Natural killer cell (primary cell): ENCODE data around the gene DLST. TPM values are rescaled to one million over a fixed set of nuclear protein-coding genes. Genes with fewer than 3 reads are reported as not detected.
A peak's percentile ranks its signal among the peaks of the same experiment; 100 is the strongest.

Experiments
- ATAC-seq, 3 donors: fragments of 150-1000 bp in 2 of 3; fragments of 200-7000 bp in 1 of 3; cut with Tn5 transposase; 1 replicate in 1 of 3; 2 replicates in 2 of 3; pipeline ENCODE4 v1.10.0; 2021; ENCODE audit warnings: mild to moderate bottlenecking in 2 of 3, moderate library complexity in 2 of 3
- DNase-seq, 2 donors: peaks; one replicate each; pipeline versions ENCODE4 v3.0.0 to v3.0.0-alpha.2; 2013 to 2021; ENCODE audit warnings: mixed read lengths in 1 of 2
- H3K27ac ChIP-seq: one replicate; pipeline ENCODE4 v1.5.1; 2013; ENCODE audit warnings: mild to moderate bottlenecking, low read length
- H3K27me3 ChIP-seq: one replicate; pipeline ENCODE4 v1.6.1; 2013; ENCODE audit warnings: low read length; ENCODE audit not compliant: control insufficient read depth, insufficient read depth
- H3K36me3 ChIP-seq: one replicate; pipeline ENCODE4 v1.6.1; 2013; ENCODE audit warnings: low read length; ENCODE audit not compliant: control insufficient read depth, insufficient read depth
- H3K4me1 ChIP-seq: one replicate; pipeline ENCODE4 v1.6.1; 2013; ENCODE audit warnings: low read length; ENCODE audit not compliant: control insufficient read depth, insufficient read depth
- H3K4me3 ChIP-seq: one replicate; pipeline ENCODE4 v1.5.1; 2013; ENCODE audit warnings: low read length
- H3K9me3 ChIP-seq: one replicate; pipeline ENCODE4 v1.6.1; 2013; ENCODE audit warnings: low read length; ENCODE audit not compliant: control insufficient read depth, insufficient read depth
- H3K27ac Mint-ChIP-seq, 2 donors: one replicate each; pipeline ENCODE4 v1.8.0; 2022; ENCODE audit warnings: mild to moderate bottlenecking in 2 of 2, mixed read lengths in 2 of 2, moderate library complexity in 1 of 2
- H3K27me3 Mint-ChIP-seq, 2 donors: one replicate each; pipeline ENCODE4 v1.8.0; 2022; ENCODE audit warnings: low read depth in 2 of 2, mixed read lengths in 2 of 2
- H3K36me3 Mint-ChIP-seq: one replicate; pipeline ENCODE4 v1.8.0; 2022; ENCODE audit warnings: mixed read lengths
- H3K4me1 Mint-ChIP-seq, 2 donors: one replicate each; pipeline ENCODE4 v1.8.0; 2022; ENCODE audit warnings: mixed read lengths in 2 of 2
- H3K4me3 Mint-ChIP-seq: one replicate; pipeline ENCODE4 v1.8.0; 2022; ENCODE audit warnings: mild to moderate bottlenecking, moderate library complexity, mixed read lengths
- H3K9me3 Mint-ChIP-seq, 2 donors: one replicate each; pipeline ENCODE4 v1.8.0; 2022; ENCODE audit warnings: mixed read lengths in 2 of 2
- WGBS: methylation state at CpG from one replicate; pipeline ENCODE4 v1.1.7; 2013; ENCODE audit warnings: missing lambda C conversion rate; ENCODE audit not compliant: insufficient coverage; 5-methylcytosine and 5-hydroxymethylcytosine counted together
- intact Hi-C: fragments of 100-400 bp; cut with micrococcal nuclease; formaldehyde crosslinking; loops from one replicate; pipeline ENCODE4 v1.14.2; 2022
- total RNA-seq, 4 donors: library from RNA; stranded (reverse); fragments of 120-200 nt in 1 of 4; gene quantifications; one replicate each; pipeline versions ENCODE4 v1.2.3 to v1.2.4, GENCODE V29; 2013 to 2022
- TF ChIP-seq, protein P1 (sequence below): fragments of 200-600 bp; IDR thresholded peaks from one replicate; pipeline ENCODE4 v1.8.0; 2022; ENCODE audit warnings: antibody characterized with exemption

The DLST gene
- total RNA-seq, 3 donors from 2014 or later (not counting 1 experiment from before 2014, with no cell fraction given): 161 to 180 (median 163) TPM

DNA sequence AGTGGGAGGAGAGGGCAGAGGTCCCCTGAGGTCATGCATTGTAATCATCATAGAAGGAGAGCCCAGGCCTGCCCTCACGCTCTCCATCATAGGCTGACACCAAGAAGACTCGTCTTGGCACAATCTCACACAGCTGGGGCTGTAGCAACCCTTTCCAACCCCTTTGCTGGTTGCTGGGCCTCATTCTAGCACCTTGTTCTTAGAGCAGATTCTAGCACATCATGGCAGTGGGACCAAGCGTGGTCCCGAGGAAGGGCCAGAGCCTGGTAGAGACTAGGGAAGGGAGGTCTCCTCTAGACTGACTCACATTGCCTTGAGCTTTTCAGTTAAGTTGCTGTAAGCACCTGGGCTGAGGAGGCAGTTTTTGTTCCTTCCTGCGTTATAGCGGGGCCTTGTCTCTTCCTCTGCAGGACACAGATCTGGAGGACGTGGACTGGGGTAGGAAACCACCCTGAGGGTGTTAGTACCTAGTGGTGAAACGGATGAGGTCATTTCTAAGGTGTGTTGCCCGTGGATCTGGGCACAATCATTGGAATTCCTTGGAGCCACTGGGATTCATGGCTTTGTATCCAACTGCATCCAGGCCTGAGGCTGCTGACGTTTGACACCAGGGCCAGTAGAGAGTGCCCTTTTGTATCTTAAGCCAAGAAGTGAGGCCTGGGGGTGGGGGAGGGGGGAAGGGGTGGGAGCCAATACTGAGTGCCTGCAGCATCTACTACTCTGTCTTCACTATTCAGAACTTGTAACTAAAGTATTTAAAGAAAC, 21.4 kb downstream of the DLST start:
- ATAC-seq: no peak
- peaks cover 61% of the 10 kb centered on the region for H3K36me3 ChIP-seq
- H3K4me1 ChIP-seq: peaks cover 23% of the 10 kb centered on the region
- WGBS: 77% methylated on average over 10 of the region's 10 CpGs
- no peaks in the 10 kb centered on the region for H3K9me3 ChIP-seq
- peaks cover 38% of the 10 kb centered on the region for H3K36me3 Mint-ChIP-seq
- peak overlapping the region in 1 of 2 donors; percentile 22 for H3K27ac Mint-ChIP-seq
- TF ChIP-seq, protein P1, sequence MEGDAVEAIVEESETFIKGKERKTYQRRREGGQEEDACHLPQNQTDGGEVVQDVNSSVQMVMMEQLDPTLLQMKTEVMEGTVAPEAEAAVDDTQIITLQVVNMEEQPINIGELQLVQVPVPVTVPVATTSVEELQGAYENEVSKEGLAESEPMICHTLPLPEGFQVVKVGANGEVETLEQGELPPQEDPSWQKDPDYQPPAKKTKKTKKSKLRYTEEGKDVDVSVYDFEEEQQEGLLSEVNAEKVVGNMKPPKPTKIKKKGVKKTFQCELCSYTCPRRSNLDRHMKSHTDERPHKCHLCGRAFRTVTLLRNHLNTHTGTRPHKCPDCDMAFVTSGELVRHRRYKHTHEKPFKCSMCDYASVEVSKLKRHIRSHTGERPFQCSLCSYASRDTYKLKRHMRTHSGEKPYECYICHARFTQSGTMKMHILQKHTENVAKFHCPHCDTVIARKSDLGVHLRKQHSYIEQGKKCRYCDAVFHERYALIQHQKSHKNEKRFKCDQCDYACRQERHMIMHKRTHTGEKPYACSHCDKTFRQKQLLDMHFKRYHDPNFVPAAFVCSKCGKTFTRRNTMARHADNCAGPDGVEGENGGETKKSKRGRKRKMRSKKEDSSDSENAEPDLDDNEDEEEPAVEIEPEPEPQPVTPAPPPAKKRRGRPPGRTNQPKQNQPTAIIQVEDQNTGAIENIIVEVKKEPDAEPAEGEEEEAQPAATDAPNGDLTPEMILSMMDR: no peak
- no peak overlapping the region for H3K4me3 ChIP-seq
- no peak overlapping the region for H3K4me3 Mint-ChIP-seq
- no peak overlapping the region for H3K27ac ChIP-seq
- H3K4me1 Mint-ChIP-seq: peaks cover 0 to 6% of the 10 kb centered on the region in 2 donors
- DNase-seq: no peak
- H3K27me3 ChIP-seq: no peaks in the 10 kb centered on the region
- H3K27me3 Mint-ChIP-seq: no peaks in the 10 kb centered on the region
- no peaks in the 10 kb centered on the region for H3K9me3 Mint-ChIP-seq
- intact Hi-C loops: no loop called here

DNA sequence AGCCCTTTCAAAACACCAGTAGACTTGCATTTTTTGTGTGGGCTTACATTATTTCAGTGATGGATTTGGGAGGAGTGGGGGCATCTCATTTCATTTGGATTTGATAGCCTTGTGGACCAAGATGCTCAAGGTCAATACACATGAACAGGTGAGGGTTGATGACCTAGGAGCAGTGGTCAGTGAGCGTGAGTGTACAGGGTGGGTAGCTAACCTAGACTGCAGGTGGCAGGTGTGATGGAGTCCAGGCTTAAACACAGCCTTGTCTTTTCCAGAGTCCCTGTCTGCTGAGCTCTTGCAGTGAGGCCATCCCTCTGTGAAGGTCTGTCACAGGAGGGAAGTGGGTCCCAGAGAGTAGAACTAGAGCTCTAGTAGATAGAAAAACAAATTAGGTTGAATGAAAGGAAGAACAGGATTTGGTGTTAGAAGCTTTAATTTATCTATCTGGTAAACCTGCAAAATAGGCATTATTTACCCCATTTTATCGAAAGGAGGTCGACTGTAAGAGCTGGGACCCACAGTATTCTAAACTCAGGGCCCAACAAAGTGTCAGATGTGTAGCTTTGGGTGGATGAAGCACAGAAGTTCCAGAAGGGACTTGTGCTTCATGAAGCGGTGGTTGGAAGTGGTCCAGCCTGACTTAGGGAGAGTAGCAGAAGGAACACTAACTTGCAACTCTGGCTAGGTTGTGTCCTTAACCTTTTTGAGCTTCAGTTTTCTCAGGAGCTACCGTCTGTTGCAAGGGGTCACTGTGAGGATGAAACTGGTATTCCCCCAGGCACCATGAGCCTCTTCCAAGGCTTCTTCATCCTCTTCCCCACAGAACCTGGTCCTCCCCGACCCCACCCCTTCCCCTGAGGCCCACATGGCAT, 23.2 kb downstream of the DLST start:
- Histone ChIP-seq H3K4me1 (peaks cover 24% of the 10 kb centered on the region), H3K27me3 (no peaks in the 10 kb centered on the region), H3K9me3 (no peaks in the 10 kb centered on the region), H3K27ac (no peak overlapping the region), H3K4me3 (no peak overlapping the region), H3K36me3 (peaks cover 45% of the 10 kb centered on the region)
- TF ChIP-seq, protein P1: no peak
- no peaks in the 10 kb centered on the region for H3K9me3 Mint-ChIP-seq
- DNase-seq (no peak), ATAC-seq (no peak)
- intact Hi-C loops: loop anchor here (1.0 kb wide), 2 partner anchors 44 to 296 kb away; no protein-coding TSS in a partner anchor
- no peak overlapping the region for H3K4me3 Mint-ChIP-seq
- peaks cover 26% of the 10 kb centered on the region for H3K36me3 Mint-ChIP-seq
- peaks cover 0 to 6% of the 10 kb centered on the region in 2 donors for H3K4me1 Mint-ChIP-seq
- peak overlapping the region; percentile 52 to 66 for H3K27ac Mint-ChIP-seq
- 98% methylated on average over 6 of the region's 6 CpGs for WGBS
- no peaks in the 10 kb centered on the region for H3K27me3 Mint-ChIP-seq

DNA sequence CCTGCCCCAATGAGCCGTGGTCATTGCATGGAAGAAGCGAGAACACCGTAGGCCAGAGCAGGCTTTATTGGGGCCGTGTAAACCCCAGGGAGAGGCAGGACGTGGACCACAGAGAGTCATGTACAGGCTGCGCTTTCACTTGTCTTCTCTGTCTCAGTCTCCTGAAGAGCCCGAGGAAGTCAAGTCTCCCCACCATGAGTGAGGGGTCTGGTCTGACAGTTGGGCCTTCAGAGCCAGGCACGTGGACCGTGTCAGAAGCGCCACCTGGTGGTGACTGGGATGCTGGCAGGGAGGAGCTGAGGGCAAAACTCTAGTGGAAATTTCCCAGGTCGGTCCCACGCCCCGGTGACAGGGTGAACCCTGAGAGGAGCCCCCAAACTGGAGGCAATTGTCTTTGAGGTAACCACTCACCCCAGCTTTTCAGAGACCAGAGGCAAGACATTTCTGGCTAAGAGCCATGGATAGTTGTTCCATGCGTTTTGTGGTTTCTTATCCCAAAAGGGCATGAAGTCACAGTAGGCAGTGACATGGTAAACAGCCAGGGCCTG, 24.0 kb downstream of the DLST start:
- Histone ChIP-seq H3K27ac (no peak overlapping the region), H3K4me1 (peaks cover 24% of the 10 kb centered on the region), H3K36me3 (peaks cover 37% of the 10 kb centered on the region), H3K27me3 (no peaks in the 10 kb centered on the region), H3K4me3 (no peak overlapping the region), H3K9me3 (no peaks in the 10 kb centered on the region)
- Mint-ChIP-seq H3K9me3 (no peaks in the 10 kb centered on the region), H3K27me3 (no peaks in the 10 kb centered on the region), H3K27ac (peak overlapping the region; percentile 52 to 53), H3K4me1 (peaks cover 0 to 6% of the 10 kb centered on the region in 2 donors), H3K36me3 (peaks cover 20% of the 10 kb centered on the region), H3K4me3 (no peak overlapping the region)
- TF ChIP-seq, protein P1: peak; percentile 82
- 48% methylated on average over 14 of the region's 14 CpGs for WGBS
- intact Hi-C loops: loop anchor here (1.0 kb wide), 2 partner anchors 44 to 296 kb away; no protein-coding TSS in a partner anchor
- ATAC-seq: peak; percentile 60 to 82 (median 76)
- peak; percentile 76 to 89 for DNase-seq
